ENCODE measurements around the gene IKBKE. TPM values are rescaled to one million over a fixed set of nuclear protein-coding genes. Genes with fewer than 3 reads are reported as not detected.

IKBKE gene
- polyA plus RNA-seq, 1 donor (not counting 4 experiments of a cell fraction or from before 2014, with no cell fraction given), result 8.9 TPM

DNA sequence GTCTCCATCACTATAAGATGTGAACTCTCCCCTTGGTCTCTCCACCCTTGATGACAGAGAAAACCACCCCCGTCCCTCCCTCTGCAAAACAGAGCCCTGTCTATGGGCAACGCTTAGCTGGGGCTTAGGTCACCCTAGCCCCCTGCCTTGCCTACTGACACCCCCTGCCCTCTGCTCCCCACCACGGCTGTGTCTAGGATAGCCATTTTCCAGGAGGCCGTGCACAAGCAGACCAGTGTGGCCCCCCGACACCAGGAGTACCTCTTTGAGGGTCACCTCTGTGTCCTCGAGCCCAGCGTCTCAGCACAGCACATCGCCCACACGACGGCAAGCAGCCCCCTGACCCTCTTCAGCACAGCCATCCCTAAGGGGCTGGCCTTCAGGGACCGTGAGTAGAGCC, 8.5 kb downstream of the IKBKE start:
- dilution Hi-C loops (cut with MboI; ENCODE audit: extremely low pct_ligation_motif_present, low sequenced_read_pairs), result no loop called here
- H3K4me2 ChIP-seq (ENCODE audit: control insufficient read depth, extremely low read depth, insufficient read depth, low read depth, low read length), result no peak overlapping the region
- TF ChIP-seq, protein P1, sequence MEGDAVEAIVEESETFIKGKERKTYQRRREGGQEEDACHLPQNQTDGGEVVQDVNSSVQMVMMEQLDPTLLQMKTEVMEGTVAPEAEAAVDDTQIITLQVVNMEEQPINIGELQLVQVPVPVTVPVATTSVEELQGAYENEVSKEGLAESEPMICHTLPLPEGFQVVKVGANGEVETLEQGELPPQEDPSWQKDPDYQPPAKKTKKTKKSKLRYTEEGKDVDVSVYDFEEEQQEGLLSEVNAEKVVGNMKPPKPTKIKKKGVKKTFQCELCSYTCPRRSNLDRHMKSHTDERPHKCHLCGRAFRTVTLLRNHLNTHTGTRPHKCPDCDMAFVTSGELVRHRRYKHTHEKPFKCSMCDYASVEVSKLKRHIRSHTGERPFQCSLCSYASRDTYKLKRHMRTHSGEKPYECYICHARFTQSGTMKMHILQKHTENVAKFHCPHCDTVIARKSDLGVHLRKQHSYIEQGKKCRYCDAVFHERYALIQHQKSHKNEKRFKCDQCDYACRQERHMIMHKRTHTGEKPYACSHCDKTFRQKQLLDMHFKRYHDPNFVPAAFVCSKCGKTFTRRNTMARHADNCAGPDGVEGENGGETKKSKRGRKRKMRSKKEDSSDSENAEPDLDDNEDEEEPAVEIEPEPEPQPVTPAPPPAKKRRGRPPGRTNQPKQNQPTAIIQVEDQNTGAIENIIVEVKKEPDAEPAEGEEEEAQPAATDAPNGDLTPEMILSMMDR (optimal IDR thresholded peaks at IDR 0.05 in 1 of 3, IDR thresholded peaks at IDR 0.05 in 1 of 3, conservative IDR thresholded peaks at IDR 0.05 in 1 of 3; ENCODE audit: extremely low read depth in 1 of 3, insufficient read depth in 2 of 3, low read length in 3 of 3), result no peak
- TF ChIP-seq EZH2 (IDR thresholded peaks at IDR 0.05; ENCODE audit: low read length), result no peak
- H3K9me1 ChIP-seq (ENCODE audit: control insufficient read depth, extremely low read depth, insufficient read depth, low read length), result no peaks in the 10 kb centered on the region
- DNase-seq (ENCODE audit: low read depth, low spot score), result no peak
- peaks cover 24% of the 10 kb centered on the region for H3K4me1 ChIP-seq (ENCODE audit: control insufficient read depth, extremely low read depth, insufficient read depth, low read length)
- no peaks in the 10 kb centered on the region for H3K79me2 ChIP-seq (ENCODE audit: control insufficient read depth, insufficient read depth, low read length)
- H3K9ac ChIP-seq (ENCODE audit: control insufficient read depth, extremely low read depth, insufficient read depth, low read length), result no peak overlapping the region
- H3K4me3 ChIP-seq (ENCODE audit: control insufficient read depth in 2 of 3, extremely low read depth in 1 of 3, insufficient read depth in 2 of 3, low read depth in 1 of 3, low read length in 3 of 3), result no peak overlapping the region
- no peak for FAIRE-seq
- no peak overlapping the region for H3K27ac ChIP-seq (ENCODE audit: control insufficient read depth, insufficient read depth, low read length)
- no peaks in the 10 kb centered on the region for H3K27me3 ChIP-seq (ENCODE audit: control insufficient read depth, extremely low read depth, insufficient read depth, low read length)
- peaks cover 0 to 23% of the 10 kb centered on the region in 2 experiments for H3K36me3 ChIP-seq (ENCODE audit: control insufficient read depth in 2 of 2, extremely low read depth in 1 of 2, insufficient read depth in 2 of 2, low read length in 2 of 2)
- no peak overlapping the region for H2AFZ ChIP-seq (ENCODE audit: control insufficient read depth, low read length)
- no peaks in the 10 kb centered on the region for H4K20me1 ChIP-seq (ENCODE audit: control insufficient read depth, extremely low read depth, insufficient read depth, low read length)
- H3K9me3 ChIP-seq (ENCODE audit: control insufficient read depth, low read depth, low read length), result no peaks in the 10 kb centered on the region

DNA sequence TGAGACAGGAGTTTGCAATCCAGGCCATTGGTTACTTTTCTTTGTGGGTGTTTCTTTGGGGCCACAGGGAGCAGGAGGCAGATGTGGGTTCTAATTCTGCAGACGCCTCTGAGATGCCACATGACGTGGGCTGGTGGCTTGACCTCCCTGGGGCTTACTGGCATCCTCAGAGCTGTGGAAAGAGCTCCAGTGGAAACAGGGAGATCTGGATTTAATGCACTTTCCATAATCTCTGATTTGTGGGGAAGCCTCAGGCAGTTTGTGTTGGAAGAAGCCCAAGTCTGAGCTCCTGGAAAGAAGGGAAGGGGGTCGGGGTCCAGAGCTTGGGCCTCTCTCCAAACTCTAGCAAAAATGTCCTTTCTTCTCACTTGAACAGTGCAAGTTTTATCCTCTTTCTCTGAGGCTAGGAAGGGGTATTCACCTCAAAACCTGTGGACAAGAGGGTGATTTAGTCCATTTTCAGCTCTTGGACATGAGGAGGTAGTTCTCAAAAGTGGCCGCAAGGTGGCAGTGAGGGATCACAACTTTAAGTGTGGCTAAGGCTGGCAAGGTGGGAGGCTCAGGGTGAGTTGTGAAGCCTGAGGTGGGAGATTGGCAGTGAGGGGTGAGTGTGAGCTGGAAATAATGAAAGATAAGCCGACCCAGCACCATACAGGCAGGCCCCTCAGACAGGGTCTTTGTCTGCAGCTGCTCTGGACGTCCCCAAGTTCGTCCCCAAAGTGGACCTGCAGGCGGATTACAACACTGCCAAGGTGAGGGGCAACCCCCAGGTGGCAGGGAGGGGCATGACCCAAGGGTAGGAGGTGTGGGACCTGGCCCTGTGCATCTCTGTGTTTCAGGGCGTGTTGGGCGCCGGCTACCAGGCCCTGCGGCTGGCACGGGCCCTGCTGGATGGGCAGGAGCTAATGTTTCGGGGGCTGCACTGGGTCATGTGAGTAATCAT, 9.2 kb downstream of the IKBKE start:
- H3K9me1 ChIP-seq (ENCODE audit: control insufficient read depth, extremely low read depth, insufficient read depth, low read length), result no peaks in the 10 kb centered on the region
- no peaks in the 10 kb centered on the region for H4K20me1 ChIP-seq (ENCODE audit: control insufficient read depth, extremely low read depth, insufficient read depth, low read length)
- H3K36me3 ChIP-seq (ENCODE audit: control insufficient read depth in 2 of 2, extremely low read depth in 1 of 2, insufficient read depth in 2 of 2, low read length in 2 of 2), result peaks cover 0 to 19% of the 10 kb centered on the region in 2 experiments
- H3K4me1 ChIP-seq (ENCODE audit: control insufficient read depth, extremely low read depth, insufficient read depth, low read length), result peaks cover 24% of the 10 kb centered on the region
- no peak for DNase-seq (ENCODE audit: low read depth, low spot score)
- no peak overlapping the region for H3K27ac ChIP-seq (ENCODE audit: control insufficient read depth, insufficient read depth, low read length)
- H3K9ac ChIP-seq (ENCODE audit: control insufficient read depth, extremely low read depth, insufficient read depth, low read length), result no peak overlapping the region
- peak; percentile 75 for FAIRE-seq
- no peaks in the 10 kb centered on the region for H3K79me2 ChIP-seq (ENCODE audit: control insufficient read depth, insufficient read depth, low read length)
- no peak overlapping the region for H3K4me2 ChIP-seq (ENCODE audit: control insufficient read depth, extremely low read depth, insufficient read depth, low read depth, low read length)
- H2AFZ ChIP-seq (ENCODE audit: control insufficient read depth, low read length), result no peak overlapping the region
- TF ChIP-seq, protein P1 (optimal IDR thresholded peaks at IDR 0.05 in 1 of 3, IDR thresholded peaks at IDR 0.05 in 1 of 3, conservative IDR thresholded peaks at IDR 0.05 in 1 of 3; ENCODE audit: extremely low read depth in 1 of 3, insufficient read depth in 2 of 3, low read length in 3 of 3), result peak; percentile 70 to 95 (median 89)
- TF ChIP-seq EZH2 (IDR thresholded peaks at IDR 0.05; ENCODE audit: low read length), result no peak
- no peaks in the 10 kb centered on the region for H3K27me3 ChIP-seq (ENCODE audit: control insufficient read depth, extremely low read depth, insufficient read depth, low read length)
- H3K4me3 ChIP-seq (ENCODE audit: control insufficient read depth in 2 of 3, extremely low read depth in 1 of 3, insufficient read depth in 2 of 3, low read depth in 1 of 3, low read length in 3 of 3), result no peak overlapping the region
- dilution Hi-C loops (cut with MboI; ENCODE audit: extremely low pct_ligation_motif_present, low sequenced_read_pairs), result no loop called here
- H3K9me3 ChIP-seq (ENCODE audit: control insufficient read depth, low read depth, low read length), result no peaks in the 10 kb centered on the region

Data from keratinocyte (primary cell).